Endothelial cell (in vitro differentiated cells): ENCODE data around the gene EIF2D. TPM values are rescaled to one million over a fixed set of nuclear protein-coding genes. Genes with fewer than 3 reads are reported as not detected.

Experiments
- DNase-seq: peaks from one replicate; pipeline ENCODE4 v3.0.0; 2021; ENCODE audit warnings: low spot score
- H3K27ac Mint-ChIP-seq: one replicate; pipeline ENCODE4 v1.8.0; 2021; ENCODE audit warnings: mixed read lengths, inconsistent platforms; ENCODE audit not compliant: unreplicated experiment
- H3K27me3 Mint-ChIP-seq: one replicate; pipeline ENCODE4 v1.8.0; 2021; ENCODE audit warnings: mild to moderate bottlenecking, moderate library complexity, mixed read lengths, inconsistent platforms; ENCODE audit not compliant: unreplicated experiment
- H3K36me3 Mint-ChIP-seq: one replicate; pipeline ENCODE4 v1.8.0; 2021; ENCODE audit warnings: mild to moderate bottlenecking, low read depth, mixed read lengths, inconsistent platforms; ENCODE audit not compliant: unreplicated experiment
- H3K4me1 Mint-ChIP-seq: one replicate; pipeline ENCODE4 v1.8.0; 2021; ENCODE audit warnings: mild to moderate bottlenecking, mixed read lengths, inconsistent platforms; ENCODE audit not compliant: unreplicated experiment
- H3K4me3 Mint-ChIP-seq: one replicate; pipeline ENCODE4 v1.8.0; 2021; ENCODE audit warnings: mild to moderate bottlenecking, mixed read lengths, inconsistent platforms; ENCODE audit not compliant: unreplicated experiment
- H3K9me3 Mint-ChIP-seq: one replicate; pipeline ENCODE4 v1.8.0; 2021; ENCODE audit warnings: mixed read lengths, inconsistent platforms; ENCODE audit not compliant: unreplicated experiment
- CTCF ChIP-seq: fragments of 200-600 bp; sonication (generic); IDR thresholded peaks from one replicate; pipeline ENCODE4 v1.5.0; 2021; ENCODE audit warnings: antibody characterized with exemption; ENCODE audit not compliant: unreplicated experiment
- total RNA-seq: library from RNA; stranded (reverse); fragmentation: NEBNext Ultra II Directional; extraction: Animal tissue kit (Norgen Biotek cat#: 25700); gene quantifications from one replicate; pipeline ENCODE4 v1.2.1, GENCODE V29; 2021; ENCODE audit not compliant: unreplicated experiment

EIF2D gene
- total RNA-seq, 1 donor from 2014 or later = 32.7 TPM

- no peak for TF ChIP-seq CTCF
- Mint-ChIP-seq H3K9me3 (no peaks in the 10 kb centered on the region), H3K4me1 (peaks cover 13% of the 10 kb centered on the region), H3K27me3 (peaks cover 5% of the 10 kb centered on the region), H3K36me3 (no peaks in the 10 kb centered on the region), H3K27ac (no peak overlapping the region), H3K4me3 (no peak overlapping the region)
- DNase-seq = no peak
Observed at GRCh38 chr1:206636671-206637070, 24.4 kb upstream of the EIF2D start.

- H3K9me3 Mint-ChIP-seq = no peaks in the 10 kb centered on the region
- TF ChIP-seq CTCF = no peak
- no peaks in the 10 kb centered on the region for H3K36me3 Mint-ChIP-seq
- peak overlapping the region; percentile 86 for H3K4me3 Mint-ChIP-seq
- H3K27ac Mint-ChIP-seq = no peak overlapping the region
- DNase-seq = no peak
- H3K4me1 Mint-ChIP-seq = peaks cover 13% of the 10 kb centered on the region
- H3K27me3 Mint-ChIP-seq = peaks cover 7% of the 10 kb centered on the region
Observed at GRCh38 chr1:206635978-206636345, 23.7 kb upstream of the EIF2D start.

GRCh38 chr1:206635080-206635977 is 23.1 kb upstream of the EIF2D start, which contains the start of gene DYRK3:
Gene DYRK3 (plus strand): TSS chr1:206635536. CDS start chr1:206635704, 168 bp downstream.
- Mint-ChIP-seq H3K4me1 (peaks cover 13% of the 10 kb centered on the region), H3K4me3 (peak within 1 kb of the TSS; percentile 88), H3K9me3 (no peaks in the 10 kb centered on the region), H3K27ac (peak within 1 kb of the TSS; percentile 79), H3K36me3 (no peaks in the 10 kb centered on the region), H3K27me3 (peaks cover 7% of the 10 kb centered on the region)
- peak; percentile 90 for DNase-seq
- no peak for TF ChIP-seq CTCF

GRCh38 chr1:206634365-206635079 is 22.3 kb upstream of the EIF2D start:
- DNase-seq = peak; percentile 86

More at GRCh38 chr1:206634365-206635079, 22.3 kb upstream of the EIF2D start:
- no peaks in the 10 kb centered on the region for H3K9me3 Mint-ChIP-seq
- H3K4me1 Mint-ChIP-seq = peaks cover 13% of the 10 kb centered on the region
- H3K27me3 Mint-ChIP-seq = peaks cover 7% of the 10 kb centered on the region
- peak overlapping the region; percentile 79 for H3K27ac Mint-ChIP-seq
- peak overlapping the region; percentile 88 for H3K4me3 Mint-ChIP-seq
- TF ChIP-seq CTCF = peak; percentile 85
- no peaks in the 10 kb centered on the region for H3K36me3 Mint-ChIP-seq
